Activated CD4-positive, alpha-beta T cell treated with anti-CD3 and anti-CD28 coated beads, Interleukin-2, amount 50 U/mL, for 48 hours (primary cell): ENCODE measurements around the gene AAMDC.
"Not testable (repeated sequence)": the region's sequence is repeated elsewhere in the genome, so short reads cannot be mapped to it uniquely, and the experiment has no call there.

Experiments used
- DNase-seq, 2 experiments: peaks; one replicate each; pipeline ENCODE4 v3.0.0-alpha.2; 2020

Gene AAMDC

DNA sequence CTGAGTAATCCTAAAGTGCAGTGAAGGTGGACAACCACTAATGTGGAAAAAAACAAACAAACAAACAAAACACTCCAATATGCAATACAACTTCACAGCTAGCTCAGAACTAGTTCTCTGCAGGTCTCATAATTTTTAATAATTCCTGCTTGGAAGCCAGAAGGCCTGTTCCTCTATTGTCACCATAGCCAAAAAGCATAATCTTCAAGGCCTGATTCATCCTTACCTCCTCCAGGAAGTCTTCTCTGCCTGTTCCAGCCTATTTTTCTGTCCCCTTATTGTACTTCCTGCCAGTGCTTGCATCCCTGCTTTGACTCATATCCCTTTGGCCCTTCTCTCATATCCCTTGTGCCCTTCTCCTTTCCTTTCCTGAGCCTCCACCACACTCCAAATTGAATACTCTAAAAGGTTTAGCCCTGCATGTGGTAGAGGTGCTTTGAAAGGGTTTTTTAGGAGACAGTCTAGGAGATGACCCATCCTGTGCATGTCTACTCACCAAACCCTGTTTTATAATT is 69.2 kb downstream of the AAMDC start:
- DNase-seq, result not testable (repeated sequence)

DNA sequence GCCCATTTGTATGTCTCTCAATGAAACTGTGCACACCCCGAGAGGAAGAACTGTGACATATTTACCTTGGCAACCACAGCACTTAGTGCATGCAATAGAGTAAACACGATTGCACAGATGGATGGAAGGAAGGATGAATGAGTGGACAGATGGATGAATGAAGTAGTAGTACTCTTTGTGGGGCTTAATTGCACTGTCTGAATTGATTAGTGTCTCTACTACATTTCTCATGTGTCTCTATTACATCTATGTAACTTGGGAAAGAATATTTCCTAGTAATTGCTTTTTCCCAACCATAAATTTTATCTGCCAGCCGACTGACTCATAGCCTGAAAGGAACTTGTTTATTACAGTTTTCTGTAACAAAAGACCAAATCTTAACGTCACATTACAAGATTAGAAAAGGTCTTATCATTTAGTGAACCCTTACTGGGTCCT is 69.7 kb downstream of the AAMDC start:
- not testable (repeated sequence) for DNase-seq

DNA sequence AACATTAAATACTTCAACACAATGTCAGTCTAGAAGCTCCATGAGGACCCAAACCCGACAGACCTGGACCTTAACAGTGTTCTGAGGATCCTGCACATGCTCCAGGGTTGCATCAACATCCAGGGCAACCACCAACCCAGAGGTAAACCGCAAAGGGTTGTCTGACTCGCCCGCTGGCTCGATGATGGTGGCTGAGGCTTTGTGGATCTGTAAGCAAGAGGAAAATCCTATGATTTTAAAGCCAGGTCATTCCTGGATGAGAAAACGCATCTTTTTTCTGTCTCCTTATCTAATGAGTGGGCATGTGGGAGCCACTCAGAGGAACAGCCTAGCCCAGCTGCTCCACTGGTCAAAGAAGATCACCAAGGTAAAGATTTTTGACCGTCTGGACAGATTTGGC is 70.3 kb downstream of the AAMDC start:
- DNase-seq, result not testable (repeated sequence)

GRCh38 chr11:77891703-77892102 is 70.8 kb downstream of the AAMDC start:
- DNase-seq, result not testable (repeated sequence)

- not testable (repeated sequence) for DNase-seq
Measured at GRCh38 chr11:77894949-77895348, 74.0 kb downstream of the AAMDC start.

GRCh38 chr11:77908835-77909234 is 87.9 kb downstream of the AAMDC start:
- no peak for DNase-seq

DNA sequence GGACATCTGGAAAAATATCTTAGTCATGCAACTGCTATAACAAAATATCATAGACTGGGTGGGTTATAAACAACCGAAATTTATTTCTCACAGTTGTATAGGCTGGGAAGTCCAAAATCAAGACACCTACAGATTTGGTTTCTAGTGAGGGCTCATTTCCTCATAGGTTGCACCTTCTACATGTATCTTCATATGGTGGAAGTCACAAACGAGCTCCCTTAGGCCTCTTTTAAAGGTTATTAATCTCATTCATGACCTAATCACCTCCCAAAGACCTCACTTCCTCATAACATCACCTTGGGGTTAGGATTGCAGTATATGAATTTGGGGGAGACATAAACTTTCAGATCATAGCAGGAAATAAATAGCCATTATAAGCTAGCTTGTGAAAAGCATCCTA is 88.3 kb downstream of the AAMDC start:
- no peak for DNase-seq

GRCh38 chr11:77910828-77911227 is 89.9 kb downstream of the AAMDC start:
- DNase-seq, result not testable (repeated sequence)

DNA sequence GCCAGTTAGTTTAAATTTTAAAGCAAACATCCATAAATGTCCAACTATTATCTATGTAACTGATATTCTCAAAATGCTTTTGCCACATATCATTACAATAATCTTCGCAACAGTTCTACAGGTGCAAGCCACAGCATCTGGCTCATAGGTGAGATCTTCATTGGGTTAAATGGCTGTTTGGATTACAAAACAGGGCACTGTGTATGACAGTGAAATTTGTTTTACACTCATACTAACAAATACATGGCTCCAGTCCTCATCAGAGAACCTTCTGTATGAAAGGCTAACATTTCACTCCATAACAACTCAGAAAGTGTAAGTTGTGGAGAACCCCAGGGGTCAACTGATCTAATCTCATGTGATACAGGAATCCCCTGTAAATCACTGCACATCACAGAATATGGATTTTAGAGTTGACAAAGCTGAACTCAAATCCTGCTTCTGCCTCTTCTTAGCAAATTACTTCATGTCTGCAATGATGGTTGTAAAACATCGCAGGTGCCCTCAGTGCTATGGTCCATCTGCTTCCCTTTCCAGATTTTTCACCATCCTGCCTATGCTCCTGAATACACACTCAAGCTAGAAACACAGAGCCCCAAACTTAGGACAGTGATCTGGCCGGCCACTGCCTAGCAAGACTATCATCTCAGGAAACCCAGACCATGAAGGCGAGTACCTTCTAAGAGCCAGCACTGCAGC is 92.8 kb downstream of the AAMDC start:
- DNase-seq, result not testable (repeated sequence)

DNA sequence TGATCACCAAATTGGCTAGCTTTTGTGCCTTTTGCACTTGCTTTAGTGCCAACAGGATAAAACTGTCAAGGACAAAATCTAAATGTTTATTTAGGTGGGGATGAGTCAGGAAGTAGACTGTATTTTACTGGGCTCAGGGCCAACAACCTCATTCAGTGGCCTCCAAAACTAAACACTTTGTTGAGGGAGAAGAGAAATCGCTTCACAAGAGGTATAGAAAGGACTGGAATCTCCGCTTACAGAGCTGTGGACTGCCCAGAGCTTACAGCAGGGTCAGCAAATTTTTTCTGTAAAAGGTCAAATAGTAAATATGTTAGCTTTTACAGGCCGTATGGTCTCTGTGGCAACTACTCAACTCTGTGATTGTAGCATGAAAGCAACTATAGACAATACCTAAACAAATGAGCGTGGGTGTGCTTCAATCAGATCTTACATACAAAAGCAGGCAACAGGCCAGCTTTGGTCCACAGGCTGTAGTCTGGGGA is 93.4 kb downstream of the AAMDC start:
- DNase-seq, result not testable (repeated sequence)

- not testable (repeated sequence) for DNase-seq
Measured at GRCh38 chr11:77917713-77918112, 96.8 kb downstream of the AAMDC start.
